Karpas-422 (cell line): ENCODE data around the gene ITPA. TPM values are rescaled to one million over a fixed set of nuclear protein-coding genes. Genes with fewer than 3 reads are reported as not detected.

ENCODE experiments used
- DNase-seq: peaks from one replicate; pipeline ENCODE4 v3.0.0-alpha.2; 2015
- H2AFZ ChIP-seq: fragments of 200-600 bp; sonication (generic); 2 replicates; pipeline ENCODE4 v1.6.1; 2014; ENCODE audit warnings: antibody characterized with exemption, low read length, mixed read lengths
- H3K27ac ChIP-seq: fragments of 200-600 bp; sonication (generic); 2 replicates; pipeline ENCODE4 v1.5.1; 2014; ENCODE audit warnings: mild to moderate bottlenecking, low read length, moderate library complexity
- H3K27me3 ChIP-seq: fragments of 200-600 bp; sonication (generic); 2 replicates; pipeline ENCODE4 v1.6.1; 2014; ENCODE audit warnings: low read length, mixed read lengths
- H3K36me3 ChIP-seq: fragments of 200-600 bp; sonication (generic); 2 replicates; pipeline ENCODE4 v1.6.1; 2014; ENCODE audit warnings: low read length, mixed read lengths; ENCODE audit not compliant: insufficient read depth
- H3K4me1 ChIP-seq: fragments of 200-600 bp; sonication (generic); 2 replicates; pipeline ENCODE4 v1.6.1; 2014; ENCODE audit warnings: mild to moderate bottlenecking, low read length, mixed read lengths
- H3K4me2 ChIP-seq: fragments of 200-600 bp; sonication (generic); 2 replicates; pipeline ENCODE4 v1.6.1; 2014; ENCODE audit warnings: low read length, low read depth, mild to moderate bottlenecking; ENCODE audit not compliant: poor library complexity, severe bottlenecking
- H3K4me3 ChIP-seq: fragments of 200-600 bp; sonication (generic); 2 replicates; pipeline ENCODE4 v1.5.1; 2014; ENCODE audit warnings: mild to moderate bottlenecking, antibody characterized with exemption, low read length, mixed read lengths
- H3K79me2 ChIP-seq: fragments of 200-600 bp; sonication (generic); 2 replicates; pipeline ENCODE4 v1.6.1; 2014; ENCODE audit warnings: mild to moderate bottlenecking, low read length, mixed read lengths
- H3K9ac ChIP-seq: fragments of 200-600 bp; sonication (generic); 2 replicates; pipeline ENCODE4 v1.6.0; 2014; ENCODE audit warnings: low read length
- H3K9me2 ChIP-seq: fragments of 200-600 bp; sonication (generic), shearing (Covaris generic); replicated peaks from 2 replicates; pipeline ENCODE4 v1.6.0; 2014; ENCODE audit warnings: mild to moderate bottlenecking, low read length, moderate library complexity; ENCODE audit not compliant: insufficient read depth
- H3K9me3 ChIP-seq: fragments of 300-700, 200-600 bp; sonication (generic); 2 replicates; pipeline ENCODE4 v1.6.1; 2014; ENCODE audit warnings: low read length, mixed read lengths
- H4K20me1 ChIP-seq: fragments of 200-600 bp; sonication (generic); 2 replicates; pipeline ENCODE4 v1.6.1; 2014; ENCODE audit warnings: mild to moderate bottlenecking, antibody characterized with exemption, low read length, low read depth; ENCODE audit not compliant: insufficient read depth
- total RNA-seq: library from RNA; depleted of rRNA; stranded (reverse); fragments of >200 nt; shearing (Covaris generic); gene quantifications from 2 replicates; pipeline ENCODE4 v1.2.3, GENCODE V29; 2014; ENCODE audit warnings: low replicate concordance

ITPA gene
- total RNA-seq, 1 experiment from 2014 or later = 76.9 TPM

GRCh38 chr20:3172126-3172932 lies 37.0 kb upstream of the ITPA start:
- H3K27ac ChIP-seq = no peak overlapping the region
- H3K4me3 ChIP-seq = peak overlapping the region; percentile 97

GRCh38 chr20:3172933-3173609 lies 36.2 kb upstream of the ITPA start, which contains the start of gene LZTS3:
TSS of gene LZTS3 (minus strand) at chr20:3173549. CDS start at chr20:3167163, 6,386 bp downstream.
- no peaks in the 10 kb centered on the region for H3K79me2 ChIP-seq
- peak within 1 kb of the TSS; percentile 97 for H3K4me3 ChIP-seq
- H3K9ac ChIP-seq = peak within 1 kb of the TSS; percentile 92
- peaks cover 3% of the 10 kb centered on the region; the same call in 1 of the 2 replicates for H4K20me1 ChIP-seq
- peaks cover 9% of the 10 kb centered on the region for H3K4me1 ChIP-seq
- H3K27me3 ChIP-seq = no peaks in the 10 kb centered on the region
- no peaks in the 10 kb centered on the region for H3K9me3 ChIP-seq
- peak; percentile 90 for DNase-seq
- no peaks in the 10 kb centered on the region for H3K9me2 ChIP-seq
- H2AFZ ChIP-seq = peak within 1 kb of the TSS; percentile 99; the same call in 1 of the 2 replicates
- H3K4me2 ChIP-seq = peak within 1 kb of the TSS; percentile 97
- H3K36me3 ChIP-seq = no peaks in the 10 kb centered on the region
- H3K27ac ChIP-seq = no peak within 1 kb of the TSS

More at GRCh38 chr20:3172126-3172932, 37.0 kb upstream of the ITPA start:
- no peaks in the 10 kb centered on the region for H3K27me3 ChIP-seq
- H3K9me3 ChIP-seq = no peaks in the 10 kb centered on the region
- peaks cover 3% of the 10 kb centered on the region; the same call in 1 of the 2 replicates for H4K20me1 ChIP-seq
- H3K36me3 ChIP-seq = no peaks in the 10 kb centered on the region
- peak overlapping the region; percentile 92 for H3K9ac ChIP-seq
- no peak for DNase-seq
- no peaks in the 10 kb centered on the region for H3K9me2 ChIP-seq
- no peaks in the 10 kb centered on the region for H3K79me2 ChIP-seq
- peak overlapping the region; percentile 97 for H3K4me2 ChIP-seq
- H2AFZ ChIP-seq = no peak overlapping the region
- peaks cover 9% of the 10 kb centered on the region for H3K4me1 ChIP-seq

GRCh38 chr20:3173610-3174441 lies 35.5 kb upstream of the ITPA start:
- Histone ChIP-seq H3K4me1 (peaks cover 9% of the 10 kb centered on the region), H3K9me3 (no peaks in the 10 kb centered on the region), H3K4me3 (peak overlapping the region; percentile 97; the same call in 1 of the 2 replicates), H4K20me1 (peaks cover 3% of the 10 kb centered on the region; the same call in 1 of the 2 replicates), H2AFZ (no peak overlapping the region), H3K36me3 (no peaks in the 10 kb centered on the region), H3K9me2 (no peaks in the 10 kb centered on the region), H3K4me2 (peak overlapping the region; percentile 97), H3K79me2 (no peaks in the 10 kb centered on the region), H3K27me3 (no peaks in the 10 kb centered on the region), H3K9ac (peak overlapping the region; percentile 92; the same call in 1 of the 2 replicates), H3K27ac (no peak overlapping the region)
- DNase-seq = peak; percentile 95

- H4K20me1 ChIP-seq = peaks cover 3% of the 10 kb centered on the region; the same call in 1 of the 2 replicates
- no peaks in the 10 kb centered on the region for H3K9me3 ChIP-seq
- no peak overlapping the region for H3K9ac ChIP-seq
- no peak overlapping the region for H3K27ac ChIP-seq
- H2AFZ ChIP-seq = no peak overlapping the region
- H3K4me3 ChIP-seq = no peak overlapping the region
- no peaks in the 10 kb centered on the region for H3K9me2 ChIP-seq
- no peak overlapping the region for H3K4me2 ChIP-seq
- DNase-seq = no peak
- no peaks in the 10 kb centered on the region for H3K27me3 ChIP-seq
- H3K4me1 ChIP-seq = peaks cover 9% of the 10 kb centered on the region
- H3K79me2 ChIP-seq = no peaks in the 10 kb centered on the region
- H3K36me3 ChIP-seq = no peaks in the 10 kb centered on the region
Observed at GRCh38 chr20:3174442-3175261, 34.6 kb upstream of the ITPA start.

- Histone ChIP-seq H3K79me2 (no peaks in the 10 kb centered on the region), H3K9ac (no peak overlapping the region), H3K27ac (no peak overlapping the region), H2AFZ (no peak overlapping the region), H4K20me1 (peaks cover 3% of the 10 kb centered on the region; the same call in 1 of the 2 replicates), H3K36me3 (no peaks in the 10 kb centered on the region), H3K4me2 (no peak overlapping the region), H3K27me3 (no peaks in the 10 kb centered on the region), H3K4me3 (no peak overlapping the region), H3K9me2 (no peaks in the 10 kb centered on the region), H3K4me1 (peaks cover 9% of the 10 kb centered on the region), H3K9me3 (no peaks in the 10 kb centered on the region)
- DNase-seq = no peak
Observed at GRCh38 chr20:3175270-3175669, 34.0 kb upstream of the ITPA start.

DNA sequence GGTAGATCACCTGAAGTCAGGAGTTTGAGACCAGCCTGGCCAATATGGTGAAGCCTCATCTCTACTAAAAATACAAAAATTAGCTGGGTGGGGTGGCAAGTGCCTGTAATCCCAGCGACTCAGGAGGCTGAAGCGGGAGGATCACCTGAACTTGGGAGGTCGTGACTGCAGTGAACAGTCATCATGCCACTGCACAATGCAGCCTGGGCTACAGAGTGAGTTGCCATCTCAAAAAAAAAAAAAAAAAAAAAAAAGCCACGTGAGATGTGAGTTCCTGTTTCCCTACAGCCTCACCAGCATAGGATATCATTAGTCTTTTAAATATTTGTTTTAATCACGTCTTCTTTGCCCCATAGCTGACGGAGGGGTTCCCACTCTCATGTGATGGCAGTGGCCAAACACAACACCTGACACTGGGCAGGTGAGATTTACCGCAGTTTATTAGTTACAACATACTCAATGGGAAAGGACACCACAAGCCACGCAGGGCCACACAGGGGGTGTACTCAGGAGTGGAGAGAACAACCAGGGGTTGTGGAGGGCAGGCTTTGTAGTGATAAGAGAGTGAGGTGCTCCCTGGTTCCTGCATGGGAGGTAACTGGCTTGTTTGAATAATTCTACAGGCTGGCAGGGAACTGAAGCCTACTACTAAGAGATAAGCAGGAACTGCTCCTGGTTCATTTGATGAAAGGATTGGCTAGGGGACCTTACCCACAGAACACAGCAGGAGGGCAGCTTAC lies 31.4 kb upstream of the ITPA start:
- Histone ChIP-seq H3K9me3 (no peaks in the 10 kb centered on the region), H3K9me2 (no peaks in the 10 kb centered on the region), H3K4me3 (no peak overlapping the region), H3K79me2 (no peaks in the 10 kb centered on the region), H3K27me3 (no peaks in the 10 kb centered on the region), H3K4me2 (no peak overlapping the region), H3K4me1 (peaks cover 4% of the 10 kb centered on the region), H3K27ac (no peak overlapping the region), H4K20me1 (no peaks in the 10 kb centered on the region), H3K36me3 (no peaks in the 10 kb centered on the region), H2AFZ (no peak overlapping the region), H3K9ac (no peak overlapping the region)
- no peak for DNase-seq

DNA sequence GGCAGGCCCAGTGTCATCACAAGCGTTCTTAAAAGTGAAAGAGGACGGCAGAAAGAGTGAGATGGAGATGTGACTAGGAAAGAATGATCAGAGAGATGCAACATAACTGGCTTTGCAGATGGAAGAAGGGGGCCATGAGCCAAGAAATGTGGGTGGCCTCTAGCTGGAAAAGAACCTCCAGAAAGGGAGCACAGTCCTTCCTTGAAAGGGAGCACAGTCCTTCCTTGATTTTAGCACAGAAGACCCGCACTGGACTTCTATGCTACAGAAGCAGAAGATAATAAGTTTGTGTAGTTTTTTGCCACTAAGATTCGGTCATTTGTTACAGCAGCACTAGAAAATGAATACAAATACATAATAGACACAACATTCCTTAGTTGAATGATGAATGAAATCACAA lies 29.0 kb upstream of the ITPA start:
- H3K9me3 ChIP-seq = no peaks in the 10 kb centered on the region
- H3K36me3 ChIP-seq = no peaks in the 10 kb centered on the region

More for the DNA sequence above, 29.0 kb upstream of the ITPA start:
- H3K9me2 ChIP-seq = no peaks in the 10 kb centered on the region
- H3K4me1 ChIP-seq = no peaks in the 10 kb centered on the region
- H3K27ac ChIP-seq = no peak overlapping the region
- DNase-seq = no peak
- H3K4me2 ChIP-seq = no peak overlapping the region
- 0 out of 2 replicates have a peak, but pooled peaks cover 4% of the 10 kb centered on the region for H4K20me1 ChIP-seq
- H3K79me2 ChIP-seq = no peaks in the 10 kb centered on the region
- no peak overlapping the region for H3K9ac ChIP-seq
- H2AFZ ChIP-seq = no peak overlapping the region
- no peak overlapping the region for H3K4me3 ChIP-seq
- no peaks in the 10 kb centered on the region for H3K27me3 ChIP-seq
